ENCODE results near the gene ETNPPL.

The ETNPPL gene

DNA sequence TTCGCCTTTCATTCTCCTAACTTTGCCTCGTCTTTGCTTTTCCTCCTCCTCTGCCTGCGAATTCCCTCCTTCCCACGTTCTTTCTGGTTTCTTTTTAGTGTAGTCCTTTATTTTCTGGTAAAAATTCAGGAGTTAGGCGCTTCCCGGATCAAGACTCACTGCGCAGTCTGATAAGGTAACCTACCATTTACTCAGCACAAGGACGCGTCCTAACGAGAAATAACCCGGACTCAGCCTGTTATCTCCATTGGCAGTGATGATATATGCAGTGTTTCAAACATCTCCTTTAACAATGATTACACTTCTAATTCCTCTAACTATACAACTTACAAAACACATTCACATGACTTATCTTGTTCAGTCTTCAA is 357 bp upstream of the ETNPPL start:
- peak in 2 of 3 donors; percentile 24 to 30 for DNase-seq
- Histone ChIP-seq H3K9me3 (ENCODE audit: control extremely low read depth in 1 of 5, control insufficient read depth in 4 of 5, insufficient read depth in 2 of 5, low read depth in 1 of 5, low read length in 4 of 5) (peaks cover 0 to 13% (median 0%) of the 10 kb centered on the region in 5 experiments), H3K4me3 (ENCODE audit: control insufficient read depth in 1 of 7, extremely low read depth in 1 of 7, insufficient read depth in 4 of 7, low read depth in 2 of 7, low read length in 6 of 7) (peak overlapping the region in 6 of 7 experiments; percentile 48 to 70 (median 64)), H3K4me1 (ENCODE audit: control extremely low read depth in 1 of 4, control insufficient read depth in 4 of 4, insufficient read depth in 4 of 4, low read length in 3 of 4) (peaks cover 3 to 14% (median 11%) of the 10 kb centered on the region in 4 experiments), H3K27me3 (replicated peaks in 2 of 5; ENCODE audit: control insufficient read depth in 4 of 5, insufficient read depth in 5 of 5, low read length in 4 of 5) (peaks cover 6 to 86% (median 39%) of the 10 kb centered on the region in 5 experiments), H3K27ac (ENCODE audit: insufficient read depth in 1 of 2, low read depth in 1 of 2, low read length in 2 of 2, poor library complexity in 1 of 2, severe bottlenecking in 2 of 2) (no peak overlapping the region), H3K36me3 (ENCODE audit: control insufficient read depth in 4 of 4, insufficient read depth in 4 of 4, low read length in 3 of 4) (no peaks in the 10 kb centered on the region)
- WGBS (ENCODE audit: insufficient coverage): 19% methylated on average over 4 of the region's 11 CpGs
- CTCF ChIA-PET: interaction anchor here (0.6 kb wide), 1 partner anchor 598 kb away, joined by 3 read pairs; no protein-coding TSS in a partner anchor
- POLR2A ChIA-PET: no interaction called here

DNA sequence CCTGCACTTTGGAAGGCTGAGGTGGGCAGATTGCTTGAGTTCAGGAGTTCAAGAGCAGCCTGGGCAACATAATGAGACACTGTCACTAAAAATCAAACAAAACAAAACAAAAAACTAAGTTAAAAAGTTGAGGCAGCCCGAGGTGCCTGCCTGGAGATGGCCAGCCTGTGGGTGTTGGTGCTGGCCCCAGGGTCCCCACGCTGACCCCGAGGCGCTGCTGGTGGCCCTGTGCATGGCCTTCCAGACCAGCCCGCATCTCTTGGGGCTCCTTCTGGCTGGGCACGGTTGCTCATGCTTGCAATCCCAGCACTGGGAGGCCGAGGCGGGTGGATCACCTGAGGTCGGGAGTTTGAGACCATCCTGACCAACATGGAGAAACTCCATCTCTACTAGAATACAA is 4.4 kb downstream of the ETNPPL start:
- Histone ChIP-seq H3K4me3 (ENCODE audit: control insufficient read depth in 1 of 7, extremely low read depth in 1 of 7, insufficient read depth in 4 of 7, low read depth in 2 of 7, low read length in 6 of 7) (no peak overlapping the region), H3K9me3 (ENCODE audit: control extremely low read depth in 1 of 5, control insufficient read depth in 4 of 5, insufficient read depth in 2 of 5, low read depth in 1 of 5, low read length in 4 of 5) (no peaks in the 10 kb centered on the region), H3K36me3 (ENCODE audit: control insufficient read depth in 4 of 4, insufficient read depth in 4 of 4, low read length in 3 of 4) (no peaks in the 10 kb centered on the region), H3K4me1 (ENCODE audit: control extremely low read depth in 1 of 4, control insufficient read depth in 4 of 4, insufficient read depth in 4 of 4, low read length in 3 of 4) (peaks cover 3 to 14% (median 11%) of the 10 kb centered on the region in 4 experiments), H3K27me3 (replicated peaks in 2 of 5; ENCODE audit: control insufficient read depth in 4 of 5, insufficient read depth in 5 of 5, low read length in 4 of 5) (peaks cover 6 to 60% (median 24%) of the 10 kb centered on the region in 5 experiments), H3K27ac (ENCODE audit: insufficient read depth in 1 of 2, low read depth in 1 of 2, low read length in 2 of 2, poor library complexity in 1 of 2, severe bottlenecking in 2 of 2) (no peak overlapping the region)
- DNase-seq: no peak
- CTCF ChIA-PET: no interaction called here
- WGBS (ENCODE audit: insufficient coverage): 100% methylated on average over 4 of the region's 9 CpGs
- POLR2A ChIA-PET: no interaction called here

DNA sequence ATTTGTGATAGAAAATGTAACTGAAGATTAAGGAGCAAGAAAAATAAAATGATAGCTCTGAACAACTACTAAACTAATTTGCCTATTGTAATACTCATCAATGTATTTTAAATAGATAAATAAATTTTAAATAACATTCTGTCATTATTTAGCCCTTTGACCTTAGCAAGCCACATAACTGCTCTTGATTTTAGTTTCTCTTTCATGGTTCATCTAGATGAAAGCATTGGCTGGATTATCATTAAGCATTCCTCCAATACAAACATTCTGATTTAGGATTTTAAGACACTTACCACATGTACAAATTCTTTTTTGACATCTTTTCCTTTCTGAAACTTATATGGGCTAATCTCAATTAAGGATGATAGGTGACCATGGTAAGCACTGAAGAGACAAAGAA is 8.5 kb downstream of the ETNPPL start:
- Histone ChIP-seq H3K9me3 (ENCODE audit: control extremely low read depth in 1 of 5, control insufficient read depth in 4 of 5, insufficient read depth in 2 of 5, low read depth in 1 of 5, low read length in 4 of 5) (no peaks in the 10 kb centered on the region), H3K27ac (ENCODE audit: insufficient read depth in 1 of 2, low read depth in 1 of 2, low read length in 2 of 2, poor library complexity in 1 of 2, severe bottlenecking in 2 of 2) (no peak overlapping the region), H3K4me1 (ENCODE audit: control extremely low read depth in 1 of 4, control insufficient read depth in 4 of 4, insufficient read depth in 4 of 4, low read length in 3 of 4) (peaks cover 0 to 13% (median 1%) of the 10 kb centered on the region in 4 experiments), H3K4me3 (ENCODE audit: control insufficient read depth in 1 of 7, extremely low read depth in 1 of 7, insufficient read depth in 4 of 7, low read depth in 2 of 7, low read length in 6 of 7) (no peak overlapping the region), H3K27me3 (replicated peaks in 2 of 5; ENCODE audit: control insufficient read depth in 4 of 5, insufficient read depth in 5 of 5, low read length in 4 of 5) (peaks cover 0 to 34% (median 10%) of the 10 kb centered on the region in 5 experiments), H3K36me3 (ENCODE audit: control insufficient read depth in 4 of 4, insufficient read depth in 4 of 4, low read length in 3 of 4) (no peaks in the 10 kb centered on the region)
- no peak for DNase-seq
- ChIA-PET POLR2A (no interaction called here), CTCF (no interaction called here)

DNA sequence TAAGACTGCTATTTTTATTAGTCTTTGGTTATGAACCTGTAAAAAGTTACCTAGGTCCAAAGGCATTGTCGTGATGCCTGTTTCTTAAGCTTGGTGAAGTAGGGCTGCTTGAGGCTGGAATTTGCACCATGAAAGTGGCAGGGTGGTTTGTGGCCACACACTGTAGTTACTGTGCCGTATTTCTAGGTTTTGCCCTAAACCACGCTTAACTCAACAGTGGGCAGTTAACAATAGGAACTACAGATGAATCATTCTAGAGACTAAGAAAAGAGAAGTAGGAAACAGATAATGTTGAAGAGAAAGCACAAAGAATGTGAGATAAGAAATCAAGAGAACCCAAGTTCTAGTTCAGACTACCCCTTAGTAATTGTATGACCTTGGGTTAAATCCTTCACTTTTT is 11.5 kb downstream of the ETNPPL start:
- Histone ChIP-seq H3K36me3 (ENCODE audit: control insufficient read depth in 4 of 4, insufficient read depth in 4 of 4, low read length in 3 of 4) (no peaks in the 10 kb centered on the region), H3K27ac (ENCODE audit: insufficient read depth in 1 of 2, low read depth in 1 of 2, low read length in 2 of 2, poor library complexity in 1 of 2, severe bottlenecking in 2 of 2) (no peak overlapping the region), H3K4me3 (ENCODE audit: control insufficient read depth in 1 of 7, extremely low read depth in 1 of 7, insufficient read depth in 4 of 7, low read depth in 2 of 7, low read length in 6 of 7) (no peak overlapping the region), H3K9me3 (ENCODE audit: control extremely low read depth in 1 of 5, control insufficient read depth in 4 of 5, insufficient read depth in 2 of 5, low read depth in 1 of 5, low read length in 4 of 5) (no peaks in the 10 kb centered on the region), H3K27me3 (replicated peaks in 2 of 5; ENCODE audit: control insufficient read depth in 4 of 5, insufficient read depth in 5 of 5, low read length in 4 of 5) (peaks cover 0 to 34% (median 12%) of the 10 kb centered on the region in 5 experiments), H3K4me1 (ENCODE audit: control extremely low read depth in 1 of 4, control insufficient read depth in 4 of 4, insufficient read depth in 4 of 4, low read length in 3 of 4) (peaks cover 0 to 13% (median 1%) of the 10 kb centered on the region in 4 experiments)
- peak in 2 of 3 donors; percentile 56 for DNase-seq
- CTCF ChIA-PET: interaction anchor here (0.6 kb wide), 1 partner anchor 353 kb away, joined by 3 read pairs; no protein-coding TSS in a partner anchor
- 30% methylated on average over 2 of the region's 3 CpGs for WGBS (ENCODE audit: insufficient coverage)
- POLR2A ChIA-PET: no interaction called here

DNA sequence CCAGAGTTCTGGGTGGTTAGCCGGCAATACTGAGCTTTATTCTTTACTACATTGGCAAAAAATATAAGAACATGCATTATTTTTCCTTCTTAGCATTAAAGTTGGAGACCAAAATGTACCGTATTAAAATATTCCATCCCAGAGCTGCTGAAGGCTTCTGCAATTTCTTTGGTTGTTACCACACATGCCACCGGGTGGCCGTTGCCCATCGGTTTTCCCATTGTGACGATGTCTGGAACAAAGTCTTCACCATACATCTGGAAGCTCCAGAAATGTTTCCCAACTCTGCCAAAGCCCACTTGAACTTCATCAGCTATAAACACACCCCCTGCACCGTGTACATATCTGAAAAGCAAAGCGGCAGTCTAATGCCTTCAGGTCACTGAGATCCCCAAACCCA is 13.7 kb downstream of the ETNPPL start:
- Histone ChIP-seq H3K36me3 (ENCODE audit: control insufficient read depth in 4 of 4, insufficient read depth in 4 of 4, low read length in 3 of 4) (no peaks in the 10 kb centered on the region), H3K4me3 (ENCODE audit: control insufficient read depth in 1 of 7, extremely low read depth in 1 of 7, insufficient read depth in 4 of 7, low read depth in 2 of 7, low read length in 6 of 7) (no peak overlapping the region), H3K27ac (ENCODE audit: insufficient read depth in 1 of 2, low read depth in 1 of 2, low read length in 2 of 2, poor library complexity in 1 of 2, severe bottlenecking in 2 of 2) (no peak overlapping the region), H3K4me1 (ENCODE audit: control extremely low read depth in 1 of 4, control insufficient read depth in 4 of 4, insufficient read depth in 4 of 4, low read length in 3 of 4) (peaks cover 0 to 13% (median 1%) of the 10 kb centered on the region in 4 experiments), H3K9me3 (ENCODE audit: control extremely low read depth in 1 of 5, control insufficient read depth in 4 of 5, insufficient read depth in 2 of 5, low read depth in 1 of 5, low read length in 4 of 5) (no peaks in the 10 kb centered on the region), H3K27me3 (replicated peaks in 2 of 5; ENCODE audit: control insufficient read depth in 4 of 5, insufficient read depth in 5 of 5, low read length in 4 of 5) (peaks cover 0 to 29% (median 12%) of the 10 kb centered on the region in 5 experiments)
- ChIA-PET CTCF (interaction anchor here (1.1 to 1.2 kb wide), 3 partner anchors 11 to 67 kb away, joined by 3 to 4 read pairs (median 3); no protein-coding TSS in a partner anchor), POLR2A (no interaction called here)
- DNase-seq: no peak
- 97% methylated on average over 7 of the region's 8 CpGs for WGBS (ENCODE audit: insufficient coverage)

DNA sequence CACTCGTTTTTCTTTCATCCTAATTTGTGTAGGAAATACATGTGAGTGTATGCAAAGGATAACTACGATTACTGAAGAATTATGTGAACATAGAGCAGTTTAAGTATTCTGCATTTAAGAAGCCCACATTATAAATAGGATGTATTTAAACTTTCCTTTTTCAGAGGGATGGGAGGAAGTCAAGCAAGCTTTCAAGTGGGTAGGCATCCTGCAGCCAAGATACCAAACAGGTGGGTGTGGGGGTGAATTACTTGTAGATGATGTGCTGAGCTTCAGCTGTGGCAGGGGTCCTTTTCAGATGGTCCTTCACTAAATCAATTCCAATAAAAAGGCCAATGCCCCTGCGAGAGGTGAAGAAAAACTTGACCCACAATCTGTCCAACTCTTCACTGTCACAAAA is 16.3 kb downstream of the ETNPPL start:
- Histone ChIP-seq H3K36me3 (ENCODE audit: control insufficient read depth in 4 of 4, insufficient read depth in 4 of 4, low read length in 3 of 4) (no peaks in the 10 kb centered on the region), H3K4me3 (ENCODE audit: control insufficient read depth in 1 of 7, extremely low read depth in 1 of 7, insufficient read depth in 4 of 7, low read depth in 2 of 7, low read length in 6 of 7) (no peak overlapping the region), H3K4me1 (ENCODE audit: control extremely low read depth in 1 of 4, control insufficient read depth in 4 of 4, insufficient read depth in 4 of 4, low read length in 3 of 4) (peaks cover 0 to 9% (median 1%) of the 10 kb centered on the region in 4 experiments), H3K9me3 (ENCODE audit: control extremely low read depth in 1 of 5, control insufficient read depth in 4 of 5, insufficient read depth in 2 of 5, low read depth in 1 of 5, low read length in 4 of 5) (no peaks in the 10 kb centered on the region), H3K27ac (ENCODE audit: insufficient read depth in 1 of 2, low read depth in 1 of 2, low read length in 2 of 2, poor library complexity in 1 of 2, severe bottlenecking in 2 of 2) (no peak overlapping the region), H3K27me3 (replicated peaks in 2 of 5; ENCODE audit: control insufficient read depth in 4 of 5, insufficient read depth in 5 of 5, low read length in 4 of 5) (peaks cover 0 to 26% (median 8%) of the 10 kb centered on the region in 5 experiments)
- ChIA-PET POLR2A (no interaction called here), CTCF (no interaction called here)
- no CpG with 5 or more reads among the region's 3 CpGs for WGBS (ENCODE audit: insufficient coverage)
- no peak for DNase-seq

DNA sequence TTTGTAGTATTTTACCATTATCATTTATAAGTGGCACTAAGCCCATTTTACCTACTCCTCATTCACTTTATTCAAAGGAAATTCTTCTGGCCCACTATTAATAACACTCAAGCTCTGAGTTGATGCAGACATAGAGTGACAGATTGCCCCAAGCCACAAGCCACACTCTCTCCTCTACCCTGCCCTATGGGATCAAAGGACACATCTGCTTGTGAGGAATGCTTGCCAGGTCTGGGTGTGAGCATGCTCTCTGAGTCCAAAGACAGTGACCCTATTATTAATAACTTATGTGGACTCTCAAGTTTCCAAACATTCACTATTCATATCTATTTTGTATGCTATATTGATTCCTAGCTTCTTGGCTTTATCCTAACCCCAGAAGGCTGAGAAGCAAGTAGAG is 18.5 kb downstream of the ETNPPL start:
- Histone ChIP-seq H3K9me3 (ENCODE audit: control extremely low read depth in 1 of 5, control insufficient read depth in 4 of 5, insufficient read depth in 2 of 5, low read depth in 1 of 5, low read length in 4 of 5) (no peaks in the 10 kb centered on the region), H3K27me3 (replicated peaks in 2 of 5; ENCODE audit: control insufficient read depth in 4 of 5, insufficient read depth in 5 of 5, low read length in 4 of 5) (peaks cover 0 to 35% (median 6%) of the 10 kb centered on the region in 5 experiments), H3K27ac (ENCODE audit: insufficient read depth in 1 of 2, low read depth in 1 of 2, low read length in 2 of 2, poor library complexity in 1 of 2, severe bottlenecking in 2 of 2) (no peak overlapping the region), H3K4me3 (ENCODE audit: control insufficient read depth in 1 of 7, extremely low read depth in 1 of 7, insufficient read depth in 4 of 7, low read depth in 2 of 7, low read length in 6 of 7) (no peak overlapping the region), H3K36me3 (ENCODE audit: control insufficient read depth in 4 of 4, insufficient read depth in 4 of 4, low read length in 3 of 4) (no peaks in the 10 kb centered on the region), H3K4me1 (ENCODE audit: control extremely low read depth in 1 of 4, control insufficient read depth in 4 of 4, insufficient read depth in 4 of 4, low read length in 3 of 4) (no peaks in the 10 kb centered on the region)
- CTCF ChIA-PET: no interaction called here
- POLR2A ChIA-PET: no interaction called here
- no peak for DNase-seq

All from common myeloid progenitor, CD34-positive (primary cell).